HL-60 (cell line): ENCODE measurements around the gene SLC22A4.

ENCODE experiments used
- DNase-seq, 2 experiments: peaks; one replicate each; pipeline ENCODE4 v3.0.0-alpha.2; 2010 to 2020; ENCODE audit warnings: low read depth in 1 of 2, low spot score in 1 of 2
- H3K27ac ChIP-seq: fragments of 250-450 bp; sonication (Bioruptor Pico); replicated peaks from 2 replicates; pipeline ENCODE4 v1.5.1; 2020; ENCODE audit warnings: mild to moderate bottlenecking, moderate library complexity
- H3K27me3 ChIP-seq: fragments of 250-450 bp; sonication (Bioruptor Pico); 2 replicates; pipeline ENCODE4 v1.5.1; 2021; ENCODE audit warnings: mild to moderate bottlenecking, moderate library complexity; ENCODE audit not compliant: insufficient read depth, poor library complexity, severe bottlenecking
- H3K4me3 ChIP-seq: replicated peaks from 2 replicates; pipeline ENCODE4 v1.5.1; 2011; ENCODE audit warnings: mild to moderate bottlenecking, control low read depth, low read length; ENCODE audit not compliant: insufficient read depth
- CTCF ChIP-seq: IDR thresholded peaks from one replicate; pipeline ENCODE4 v1.5.1; 2011; ENCODE audit warnings: low read length, control low read depth, inconsistent platforms; ENCODE audit not compliant: insufficient read depth
- GABPA ChIP-seq: IDR thresholded peaks from 2 replicates; pipeline ENCODE4 v1.6.1; 2012; ENCODE audit warnings: low read depth
- POLR2AphosphoS5 ChIP-seq: IDR thresholded peaks from 2 replicates; pipeline ENCODE4 v1.6.1; 2012; ENCODE audit warnings: low read depth
- REST ChIP-seq: IDR thresholded peaks from 2 replicates; pipeline ENCODE4 v1.6.1; 2012; ENCODE audit warnings: low read depth; ENCODE audit not compliant: insufficient replicate concordance
- SPI1 ChIP-seq: IDR thresholded peaks from 2 replicates; pipeline ENCODE4 v1.6.1; 2012; ENCODE audit warnings: low read depth, mild to moderate bottlenecking, borderline replicate concordance

SLC22A4 gene

GRCh38 chr5:132258102-132259068 lies 35.8 kb upstream of the SLC22A4 start:
- Histone ChIP-seq H3K27ac (no peak overlapping the region), H3K4me3 (no peak overlapping the region), H3K27me3 (no peaks in the 10 kb centered on the region)
- DNase-seq, result no peak
- TF ChIP-seq POLR2AphosphoS5 (no peak), GABPA (no peak), REST (no peak), SPI1 (no peak), CTCF (no peak)

GRCh38 chr5:132259069-132259851 lies 34.9 kb upstream of the SLC22A4 start:
- Histone ChIP-seq H3K27ac (no peak overlapping the region), H3K27me3 (no peaks in the 10 kb centered on the region), H3K4me3 (no peak overlapping the region)
- TF ChIP-seq REST, result no peak
- no peak for TF ChIP-seq GABPA
- no peak for TF ChIP-seq POLR2AphosphoS5
- no peak for TF ChIP-seq SPI1
- TF ChIP-seq CTCF, result no peak
- no peak for DNase-seq

GRCh38 chr5:132260051-132260450 lies 34.1 kb upstream of the SLC22A4 start:
- no peaks in the 10 kb centered on the region for H3K27me3 ChIP-seq
- no peak overlapping the region for H3K27ac ChIP-seq
- no peak for TF ChIP-seq REST
- TF ChIP-seq SPI1, result no peak
- TF ChIP-seq GABPA, result no peak
- TF ChIP-seq POLR2AphosphoS5, result no peak
- TF ChIP-seq CTCF, result no peak
- no peak overlapping the region for H3K4me3 ChIP-seq
- no peak for DNase-seq
